NCI-H69 (cell line): ENCODE measurements around the gene PNPLA7.
"Not testable (repeated sequence)": the region's sequence is repeated elsewhere in the genome, so short reads cannot be mapped to it uniquely, and the experiment has no call there.

Experiments used
- DNase-seq: peaks from one replicate; lab custom pipeline; 2025; lab: John Stamatoyannopoulos, UW

PNPLA7 gene

GRCh38 chr9:137460363-137461315 is 89.6 kb downstream of the PNPLA7 start:
- DNase-seq: no peak

GRCh38 chr9:137459601-137460362 is 90.4 kb downstream of the PNPLA7 start:
- DNase-seq: no peak

- DNase-seq: peak; percentile 96
These were observed 91.0 kb downstream of the PNPLA7 start, which contains the start of gene NSMF for GRCh38 chr9:137459152-137459600. Gene NSMF (minus strand): TSS chr9:137459334. CDS start chr9:137459102, 232 bp downstream.

DNA sequence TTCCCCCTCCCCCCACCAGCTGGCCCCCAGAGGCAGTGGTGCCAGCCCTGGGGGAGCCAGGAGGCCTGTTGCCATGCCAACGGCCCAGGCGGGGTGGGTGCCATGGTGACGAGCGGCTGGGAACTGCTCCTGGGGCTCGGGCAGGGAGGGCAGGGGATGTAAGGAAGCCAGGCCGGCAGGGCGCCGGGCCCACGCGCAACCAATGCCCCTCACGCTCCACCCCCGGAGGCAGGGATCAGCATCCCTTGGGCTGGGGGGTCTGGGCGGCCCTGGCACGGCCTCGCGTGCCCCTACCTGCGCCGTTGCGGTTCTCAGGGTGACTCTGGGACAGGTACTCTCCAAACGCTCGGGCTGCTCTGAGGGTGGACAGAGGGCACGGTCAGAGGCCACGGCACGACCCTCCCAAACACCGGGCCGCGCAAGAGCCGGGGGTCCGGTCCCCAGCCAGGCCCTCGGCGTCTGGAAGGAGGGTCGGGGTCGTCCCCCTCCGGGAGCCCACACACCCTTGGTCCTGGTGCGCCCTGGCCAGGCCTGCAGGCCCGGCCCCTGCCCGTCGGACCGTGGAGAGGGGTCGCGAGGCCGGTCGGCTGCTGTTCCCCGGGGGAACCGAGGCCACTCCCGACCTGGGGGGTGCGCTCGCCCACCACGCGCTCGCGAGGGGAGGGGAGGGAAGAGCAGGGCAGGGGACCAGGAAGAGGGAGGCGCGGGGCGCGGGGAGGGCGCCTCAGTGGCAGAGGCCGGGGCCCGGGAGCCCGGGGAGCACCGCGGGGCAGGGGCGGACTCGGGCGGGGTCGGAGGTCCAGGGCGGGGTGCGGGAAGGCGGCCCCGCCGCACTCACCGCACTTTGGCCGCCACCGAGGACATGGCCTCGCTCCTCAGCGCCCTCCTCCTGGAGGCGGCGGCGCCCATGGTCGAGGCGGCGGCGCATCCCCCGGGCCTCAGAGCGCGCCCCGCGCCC is 91.7 kb downstream of the PNPLA7 start:
- peak; percentile 86 for DNase-seq

DNA sequence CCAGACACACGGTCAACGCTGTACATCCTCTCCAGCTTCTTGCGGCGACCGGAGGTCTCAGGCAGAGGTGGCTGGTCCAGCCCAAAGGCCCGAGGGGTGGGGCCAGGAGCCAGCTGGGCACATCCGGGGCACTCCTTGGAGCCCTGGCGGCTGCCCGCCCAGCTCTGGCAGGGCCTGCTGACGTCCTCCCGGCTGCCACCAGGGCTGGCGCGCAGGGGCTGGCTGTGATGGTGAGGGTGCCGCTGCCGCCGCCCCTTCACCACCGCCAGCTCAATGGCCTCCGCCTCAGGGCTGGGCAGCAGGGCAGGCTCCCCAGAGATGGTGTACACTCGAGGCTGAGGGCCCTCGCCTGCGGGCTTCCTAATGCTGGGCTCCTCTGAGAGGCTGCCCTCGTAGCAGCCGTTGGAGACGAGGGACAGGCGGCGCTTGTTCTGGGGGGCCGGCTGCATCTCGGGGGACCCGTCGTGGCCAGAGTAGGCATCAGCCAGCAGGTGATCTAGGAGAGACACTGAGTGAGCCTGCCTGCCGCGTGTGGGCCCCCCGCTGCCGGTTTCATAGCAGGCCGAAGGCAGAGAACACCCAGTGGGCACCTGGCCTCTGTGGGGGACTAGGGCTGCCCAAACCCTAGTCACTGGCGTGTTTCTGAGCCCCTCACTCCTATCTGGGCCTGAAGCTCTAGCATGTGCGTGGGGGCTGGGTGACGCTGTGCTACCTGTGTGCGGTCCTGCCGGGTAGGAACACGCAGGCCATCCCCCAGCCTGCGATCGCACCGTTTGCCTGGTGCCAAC is 92.6 kb downstream of the PNPLA7 start:
- no peak for DNase-seq

DNA sequence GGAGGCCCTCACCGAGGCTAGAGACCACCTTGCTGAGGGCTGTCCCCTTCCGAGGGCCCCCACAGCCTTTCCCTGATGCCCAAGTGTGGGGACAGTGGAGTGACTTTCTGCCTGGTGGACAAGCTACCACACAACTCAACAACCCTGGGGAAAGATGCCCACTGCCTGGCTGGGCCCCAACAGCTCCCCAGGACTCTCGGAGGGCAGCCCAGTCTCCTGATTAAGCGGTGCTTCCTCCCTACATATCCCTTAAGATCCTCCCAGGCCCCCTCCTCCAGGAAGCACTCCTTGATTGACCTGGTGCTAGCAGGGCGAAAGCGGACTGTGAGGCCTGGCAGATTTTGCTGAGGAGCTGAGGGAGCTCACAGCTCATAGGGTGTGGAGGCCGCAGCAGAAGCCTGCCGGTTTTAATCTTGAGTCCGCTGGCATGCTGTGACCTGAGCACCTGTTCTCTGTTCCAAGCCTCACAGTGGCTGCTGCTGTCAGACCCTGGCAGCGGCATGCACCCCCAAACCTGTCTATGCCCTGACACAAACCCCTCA is 93.3 kb downstream of the PNPLA7 start:
- no peak for DNase-seq

- no peak for DNase-seq
These were observed 93.9 kb downstream of the PNPLA7 start for GRCh38 chr9:137456061-137456863.

DNA sequence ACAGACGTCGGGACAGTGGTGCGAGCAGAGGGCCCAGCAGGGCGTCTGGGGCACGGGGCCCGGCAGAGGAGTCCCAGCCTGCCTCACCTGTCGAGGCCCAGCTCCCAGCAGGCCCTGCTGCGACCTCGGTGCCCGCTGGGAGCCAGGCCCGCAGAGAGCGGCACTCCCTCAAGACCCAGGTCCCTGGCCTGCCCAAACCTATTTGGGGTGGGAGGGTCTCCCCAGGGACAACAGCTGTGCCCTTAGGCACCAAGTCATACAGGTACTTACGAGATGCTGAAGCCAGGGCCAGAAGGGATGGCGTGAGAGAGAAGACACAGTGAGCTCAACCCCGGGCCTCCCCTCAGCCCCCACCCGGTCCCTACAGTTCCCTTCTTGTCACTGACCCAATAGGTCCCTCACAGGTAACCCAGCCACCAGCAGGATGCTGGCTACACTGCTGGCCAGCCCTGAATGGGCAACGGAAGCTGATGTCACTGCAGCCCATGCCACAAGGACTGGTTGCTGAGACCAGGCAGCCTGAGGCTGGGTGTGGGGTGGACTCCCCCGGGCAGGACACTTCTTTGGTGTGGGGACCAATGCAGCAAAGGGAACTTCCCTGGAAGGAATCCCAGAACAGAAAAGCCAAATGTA is 94.7 kb downstream of the PNPLA7 start:
- no peak for DNase-seq

DNA sequence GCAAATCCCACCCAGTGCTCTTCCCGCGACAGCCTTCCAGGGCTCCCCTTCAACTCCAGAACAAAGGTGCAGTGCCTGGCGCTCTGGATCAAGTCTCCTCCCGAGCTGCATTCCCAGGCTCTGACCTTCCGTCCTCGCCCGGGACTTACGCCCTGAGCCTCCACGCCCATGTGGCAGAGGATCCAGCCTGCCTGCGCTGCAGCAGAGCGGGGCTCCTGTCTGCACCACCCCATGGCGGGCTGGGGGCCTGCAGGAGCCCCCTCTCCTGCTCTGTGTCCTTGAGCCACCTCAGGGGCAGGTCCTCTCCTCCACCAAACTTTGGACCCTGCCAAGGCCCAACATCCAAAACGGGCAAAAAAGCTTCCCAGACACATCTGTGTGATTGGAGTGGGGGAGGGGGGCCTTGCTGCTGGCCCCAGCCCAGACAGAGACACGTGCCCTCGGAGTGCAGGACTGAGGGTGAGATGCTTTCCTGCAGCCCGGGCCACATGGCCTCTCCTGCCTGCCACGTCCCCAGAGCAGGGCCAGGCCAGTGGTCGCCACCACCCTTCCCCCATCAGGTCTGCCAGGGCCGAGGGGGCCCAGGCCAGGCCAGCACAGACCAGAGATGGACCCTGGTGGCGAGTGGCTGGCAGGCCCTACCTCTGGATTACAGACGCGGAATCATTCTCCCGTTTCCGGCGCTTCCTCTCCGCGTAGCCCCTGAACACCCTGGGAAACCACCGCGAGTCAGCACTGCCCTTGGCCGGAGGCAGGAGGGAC is 95.4 kb downstream of the PNPLA7 start:
- no peak for DNase-seq

DNA sequence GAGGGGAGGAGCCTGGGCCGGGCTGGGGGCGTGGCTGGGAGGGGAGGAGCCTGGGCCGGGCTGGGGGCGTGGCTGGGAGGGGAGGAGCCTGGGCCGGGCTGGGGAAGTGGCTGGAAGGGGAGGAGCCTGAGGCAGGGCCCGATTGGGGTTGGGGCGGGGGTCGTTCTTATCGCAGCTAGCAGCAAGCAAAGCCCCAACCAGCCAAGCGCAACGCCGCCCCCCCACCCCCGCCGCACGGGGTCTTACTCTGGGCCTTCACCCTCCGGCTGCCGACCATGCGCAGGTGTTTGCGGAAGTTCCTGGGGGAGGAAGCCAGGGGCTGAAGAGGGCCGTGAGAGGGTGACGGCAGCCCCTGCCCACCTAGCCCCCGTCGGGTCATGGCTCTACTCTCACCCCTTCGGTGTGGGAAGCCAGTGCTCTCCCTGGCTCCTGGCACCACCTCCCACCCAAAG is 96.0 kb downstream of the PNPLA7 start:
- DNase-seq: no peak

DNA sequence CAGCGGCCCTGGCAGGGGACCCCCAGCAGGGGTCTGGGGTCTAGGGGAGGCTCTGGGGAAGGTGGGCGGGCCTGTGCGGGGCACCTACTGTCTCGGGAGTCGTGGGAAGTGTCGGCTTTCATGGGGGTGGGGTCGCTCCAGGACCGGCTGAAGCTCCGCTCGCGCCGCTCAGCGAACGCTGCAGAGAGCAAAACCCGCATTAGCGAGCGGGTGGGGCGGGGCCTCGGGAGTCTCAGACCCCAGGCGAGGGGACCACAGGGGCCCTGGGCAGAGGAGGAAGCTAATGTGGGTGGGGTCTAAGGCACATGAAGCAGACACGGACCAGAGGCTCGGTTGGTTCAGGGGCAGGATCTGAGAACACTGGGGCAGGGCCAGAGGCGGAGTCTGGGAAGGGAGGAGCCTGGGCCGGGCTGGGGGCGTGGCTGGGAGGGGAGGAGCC is 96.5 kb downstream of the PNPLA7 start:
- DNase-seq: peak; percentile 28

DNA sequence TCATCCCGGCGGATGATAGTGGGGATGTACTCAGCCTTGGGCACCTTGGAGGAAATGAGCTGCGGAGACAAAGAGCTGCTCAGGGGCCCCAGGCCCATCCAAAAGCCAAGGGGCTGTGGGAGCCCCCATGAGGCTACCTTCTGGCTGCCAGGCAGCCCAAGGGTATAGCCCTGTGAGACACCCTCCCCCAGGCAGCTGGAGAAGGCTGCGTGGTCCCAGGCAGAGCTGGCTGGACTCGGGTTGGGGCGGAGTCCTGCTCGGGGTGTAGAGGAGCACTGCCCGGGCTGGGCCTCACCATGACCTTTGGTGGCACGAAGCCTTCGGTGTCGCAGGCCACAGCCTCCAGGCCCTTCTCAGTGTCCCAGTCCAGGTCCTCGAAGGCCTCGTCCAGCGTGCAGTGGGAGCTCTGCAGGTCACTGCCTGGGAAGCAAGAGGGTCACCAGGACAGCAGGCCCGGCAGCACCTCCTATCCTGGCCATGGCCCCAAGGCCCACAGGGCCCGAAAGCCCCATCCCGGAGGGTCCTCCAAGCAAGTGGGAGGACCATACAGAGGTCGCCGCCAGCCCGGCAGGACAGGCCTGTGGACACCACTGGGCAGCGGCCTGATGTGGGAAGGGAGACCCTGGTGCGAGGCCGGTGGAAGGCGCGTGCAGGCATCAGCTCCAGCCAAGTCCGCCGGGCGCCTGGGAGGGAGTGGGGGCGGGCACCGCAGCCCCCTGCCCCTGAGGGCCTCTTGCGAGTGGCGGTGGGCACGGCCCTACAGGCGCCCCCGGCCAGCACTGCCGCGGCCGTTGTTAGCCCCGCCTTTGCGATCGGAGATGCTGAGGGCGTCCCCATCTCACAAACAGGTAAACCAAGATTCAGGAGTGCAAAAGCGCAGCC is 97.2 kb downstream of the PNPLA7 start:
- no peak for DNase-seq

GRCh38 chr9:137452006-137452760 is 98.0 kb downstream of the PNPLA7 start:
- DNase-seq: no peak

DNA sequence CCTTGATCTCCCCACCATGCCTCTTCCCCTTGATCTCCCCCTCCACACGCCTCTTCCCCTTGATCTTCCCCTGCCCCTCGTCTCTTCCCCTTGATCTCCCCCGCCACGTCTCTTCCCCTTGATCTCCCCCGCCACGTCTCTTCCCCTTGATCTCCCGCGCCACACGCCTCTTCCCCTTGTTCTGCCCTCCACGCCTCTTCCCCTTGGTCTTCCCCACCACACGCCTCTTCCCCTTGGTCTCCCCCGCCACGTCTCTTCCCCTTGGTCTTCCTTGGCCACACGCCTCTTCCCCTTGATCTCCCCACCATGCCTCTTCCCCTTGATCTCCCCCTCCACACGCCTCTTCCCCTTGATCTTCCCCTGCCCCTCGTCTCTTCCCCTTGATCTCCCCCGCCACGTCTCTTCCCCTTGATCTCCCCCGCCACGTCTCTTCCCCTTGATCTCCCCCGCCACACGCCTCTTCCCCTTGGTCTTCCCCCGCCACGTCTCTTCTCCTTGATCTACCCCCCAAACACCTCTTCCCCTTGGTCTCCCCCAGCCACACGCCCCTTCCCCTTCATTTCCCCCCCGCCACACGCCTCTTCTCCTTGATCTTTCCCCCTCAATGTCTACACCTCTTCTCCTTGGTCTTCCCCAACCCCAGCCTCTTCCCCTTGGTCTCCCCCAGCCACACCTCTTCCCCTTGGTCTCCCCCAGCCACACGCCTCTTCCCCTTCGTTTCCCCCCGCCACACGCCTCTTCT is 98.8 kb downstream of the PNPLA7 start:
- not testable (repeated sequence) for DNase-seq

GRCh38 chr9:137450539-137451222 is 99.5 kb downstream of the PNPLA7 start:
- not testable (repeated sequence) for DNase-seq
